ENCODE measurements around the gene KLHL26. TPM values are rescaled to one million over a fixed set of nuclear protein-coding genes. Genes with fewer than 3 reads are reported as not detected.
A peak's percentile ranks its signal among the peaks of the same experiment; 100 is the strongest.

Gene KLHL26
- total RNA-seq, 1 donor from 2014 or later, result 1.4 TPM

DNA sequence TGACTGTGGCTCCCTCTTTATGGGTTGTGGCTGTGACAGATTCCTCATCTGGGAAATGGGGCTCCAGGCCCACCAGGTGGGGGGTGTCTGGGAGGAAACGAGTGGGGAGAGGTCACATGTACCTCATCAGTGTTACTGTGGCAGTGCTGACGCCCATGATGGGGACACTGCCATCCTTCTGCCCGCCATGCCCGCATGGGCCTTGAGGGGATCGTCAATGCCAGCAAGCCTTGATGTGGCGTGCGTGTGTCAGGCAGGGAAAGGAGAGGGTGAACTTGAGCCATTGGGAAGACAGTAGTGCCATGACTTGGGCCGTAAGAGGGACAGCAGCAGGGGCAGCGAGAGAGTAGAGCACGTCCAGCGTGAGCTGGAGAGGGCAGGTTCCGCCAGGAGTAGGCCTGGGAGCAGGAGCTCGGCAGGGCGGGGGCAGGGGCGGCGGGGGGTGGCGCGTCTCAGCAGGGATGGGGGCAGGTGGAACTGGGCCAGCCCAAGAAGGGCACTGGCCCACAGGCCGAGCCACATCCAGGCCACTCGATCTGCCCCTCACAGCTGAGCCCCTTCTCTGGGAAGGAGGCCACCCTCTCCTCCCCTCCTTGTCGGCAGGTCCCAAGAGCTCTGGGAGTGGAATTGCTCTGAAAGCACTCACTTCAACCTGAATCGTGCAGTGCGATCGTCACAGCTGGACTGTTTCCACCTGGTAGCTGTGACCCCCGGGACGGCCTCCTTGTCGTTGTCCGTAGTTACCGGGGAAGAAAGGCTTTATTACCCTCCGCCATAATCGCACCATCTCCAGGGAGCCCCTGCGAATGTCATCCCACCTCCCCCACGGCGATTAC is 9.9 kb downstream of the KLHL26 start:
- no peak for DNase-seq (ENCODE audit: low read depth in 2 of 2)

DNA sequence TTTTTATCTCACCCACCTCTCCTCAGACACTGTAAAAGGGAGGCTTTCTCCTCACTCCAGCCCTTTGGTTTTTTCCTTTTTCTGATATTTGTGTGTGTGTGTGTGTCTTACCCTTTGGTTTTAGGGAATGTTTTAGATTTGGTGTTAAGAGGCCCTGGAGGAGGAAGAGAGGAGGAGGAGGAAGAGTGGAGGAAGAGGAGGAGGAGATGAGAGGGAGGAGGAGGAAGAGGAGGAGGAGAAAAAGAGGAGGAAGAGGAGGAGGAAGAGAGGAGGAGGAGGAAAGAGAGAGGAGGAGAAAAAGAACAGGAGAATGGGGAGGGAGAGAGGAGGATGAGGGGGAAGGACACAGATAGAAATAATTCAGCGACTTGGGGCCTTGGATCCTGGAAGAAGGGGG is 10.5 kb downstream of the KLHL26 start:
- DNase-seq (ENCODE audit: low read depth in 2 of 2), result no peak

DNA sequence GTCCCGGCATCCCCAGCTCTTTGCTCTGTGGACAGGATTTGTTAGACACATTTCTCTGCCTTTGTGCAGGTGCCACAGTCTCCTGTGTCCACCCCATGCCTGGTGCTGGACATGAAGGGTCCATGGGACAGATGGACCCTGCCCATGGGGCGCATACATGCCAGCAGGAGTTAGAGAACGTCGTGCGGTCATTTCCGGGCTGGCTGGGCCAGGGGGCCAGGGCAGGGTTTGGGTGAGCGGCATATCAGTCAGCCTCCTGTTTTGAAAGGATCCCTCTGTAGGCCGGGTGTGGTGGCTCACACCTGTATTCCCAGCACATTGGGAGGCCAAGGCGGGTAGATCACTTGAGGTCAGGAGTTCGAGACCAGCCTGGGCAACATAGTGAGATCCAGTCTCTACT is 11.0 kb downstream of the KLHL26 start:
- DNase-seq (ENCODE audit: low read depth in 2 of 2), result no peak

DNA sequence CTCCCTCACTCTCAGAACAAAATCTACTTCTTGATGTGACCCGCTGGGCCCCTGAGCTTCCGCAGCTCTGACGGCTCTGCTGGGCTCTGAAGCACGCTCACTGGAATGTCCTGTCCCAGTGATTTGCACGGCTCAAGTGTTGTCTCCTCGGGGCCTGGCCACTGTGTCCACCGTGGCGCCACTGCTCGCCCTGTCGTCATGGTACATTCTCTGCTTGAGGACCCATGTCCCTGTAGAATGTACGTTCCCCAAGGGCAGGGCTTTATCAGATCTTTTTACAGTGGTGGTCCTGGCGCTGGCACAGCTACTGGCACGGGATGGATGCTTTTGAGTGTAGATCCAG is 12.1 kb downstream of the KLHL26 start:
- DNase-seq (ENCODE audit: low read depth in 2 of 2), result no peak

DNA sequence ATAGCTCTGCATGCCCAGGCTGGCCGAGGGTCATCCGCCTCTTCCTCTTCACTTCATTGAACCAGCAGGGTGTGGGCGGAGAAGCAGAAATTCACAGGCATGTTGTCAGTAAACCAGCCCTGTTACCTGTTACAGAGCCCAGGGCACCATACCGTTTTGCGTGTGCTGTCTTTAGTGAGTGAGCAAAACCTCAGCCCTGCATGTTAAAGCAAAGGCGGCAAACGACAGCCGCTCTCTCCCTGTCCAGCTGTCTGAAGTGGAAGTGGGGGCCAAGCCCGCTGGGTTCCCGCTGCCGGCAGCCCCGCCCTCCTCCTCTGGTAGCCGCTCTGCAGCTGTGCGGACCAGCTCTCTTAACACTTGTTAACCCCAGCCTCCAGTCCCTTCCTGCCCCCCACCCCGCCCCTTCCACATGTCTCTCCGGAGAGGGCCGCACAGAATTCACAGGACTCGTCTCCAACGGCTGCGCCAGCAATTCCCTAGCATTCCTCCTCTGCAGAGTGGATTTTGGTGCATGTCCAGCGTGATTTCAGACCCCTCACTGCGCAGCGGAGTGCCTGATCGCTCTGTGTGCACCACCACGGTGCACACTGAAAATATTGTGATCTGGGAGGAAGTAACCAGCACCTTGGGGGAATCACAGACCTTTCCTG is 12.7 kb downstream of the KLHL26 start:
- peak in 1 of 2 donors; percentile 55 for DNase-seq (ENCODE audit: low read depth in 2 of 2)

DNA sequence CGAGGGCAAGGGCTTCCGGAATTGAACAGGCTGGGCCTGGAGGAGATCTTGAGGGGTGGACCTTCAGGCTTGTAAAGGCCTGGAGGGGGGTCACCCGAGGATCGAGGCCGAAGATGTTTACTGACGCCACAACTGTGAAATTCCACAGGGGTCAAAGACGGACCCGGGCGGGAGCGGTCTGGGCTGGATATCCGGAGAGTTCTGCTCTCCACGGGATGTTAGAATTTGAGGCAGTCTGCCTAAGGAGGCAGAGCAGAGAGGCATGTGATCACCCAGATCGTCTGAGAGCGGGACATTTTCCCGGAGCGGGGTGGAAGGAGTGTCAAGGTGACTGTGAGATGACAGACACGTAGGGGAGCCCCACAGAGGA is 13.2 kb downstream of the KLHL26 start:
- DNase-seq (ENCODE audit: low read depth in 2 of 2), result peak in 1 of 2 donors; percentile 54

DNA sequence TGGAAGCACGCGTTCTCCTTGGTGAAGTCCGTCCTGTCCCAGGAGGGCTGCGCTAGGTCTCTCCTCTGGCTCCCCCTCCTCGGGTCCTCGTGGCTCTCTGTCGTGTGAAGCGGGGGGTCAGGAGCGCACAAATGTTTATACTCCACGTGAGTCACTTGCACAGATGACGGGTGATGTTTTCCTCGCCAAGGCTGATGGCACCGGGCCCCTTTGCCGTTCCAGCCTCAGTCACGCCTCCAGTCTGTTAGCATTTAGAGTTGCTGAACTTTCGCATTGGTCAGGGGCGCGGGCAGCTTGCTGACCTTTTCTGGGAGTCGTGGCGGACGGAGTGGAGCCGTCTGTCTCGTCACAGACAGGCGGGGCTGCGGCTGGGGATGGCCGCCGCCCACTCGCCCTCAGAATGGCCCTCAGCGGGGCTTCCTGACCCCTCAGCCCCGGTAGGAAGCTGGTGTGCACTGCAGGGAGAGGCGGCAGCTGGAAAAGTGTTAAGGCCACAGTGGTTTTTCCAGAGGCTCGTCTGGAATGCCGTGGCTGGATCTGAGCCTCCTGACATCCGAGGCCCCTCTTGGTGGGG is 13.7 kb downstream of the KLHL26 start:
- peak; percentile 60 to 84 for DNase-seq (ENCODE audit: low read depth in 2 of 2)

DNA sequence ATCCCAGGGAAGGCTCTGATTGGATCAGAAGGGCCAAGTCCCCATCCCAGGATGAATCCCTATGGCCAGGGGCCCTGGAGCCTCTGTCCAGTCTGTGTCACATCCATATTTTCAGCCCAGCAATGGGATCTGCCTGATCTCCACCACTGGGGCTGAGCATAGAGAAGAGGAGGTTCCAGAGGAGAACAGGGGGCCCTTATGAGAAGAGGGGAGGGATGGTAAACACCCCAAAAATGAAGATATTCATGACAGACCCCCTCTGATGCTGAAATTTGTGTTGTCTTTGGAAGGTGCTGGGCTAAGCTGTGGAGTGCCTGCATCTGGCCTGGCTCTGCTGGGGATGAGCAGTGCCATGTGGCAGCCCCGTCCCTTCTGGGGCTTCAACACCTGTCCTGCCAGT is 14.5 kb downstream of the KLHL26 start:
- DNase-seq (ENCODE audit: low read depth in 2 of 2), result no peak

DNA sequence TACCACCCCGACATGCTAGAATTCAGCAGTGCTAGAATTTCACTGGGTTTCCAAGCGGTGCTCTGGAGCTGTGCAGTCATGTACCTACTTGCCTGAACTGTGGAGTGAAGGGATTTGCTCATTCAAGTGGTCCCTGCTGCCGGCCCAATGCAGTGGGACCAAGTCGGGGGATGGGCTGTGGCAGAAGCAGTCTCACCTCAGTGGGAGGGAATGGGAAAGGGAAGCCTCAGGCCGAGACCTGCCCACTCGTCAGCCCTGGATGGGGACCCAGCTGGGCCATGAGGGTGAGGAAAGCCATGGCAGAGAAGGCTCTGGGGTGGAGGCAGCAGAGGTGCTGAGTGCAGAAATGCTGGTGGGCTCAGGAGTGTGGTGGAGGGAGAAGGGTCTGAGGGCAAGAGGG is 14.9 kb downstream of the KLHL26 start:
- DNase-seq (ENCODE audit: low read depth in 2 of 2), result no peak

DNA sequence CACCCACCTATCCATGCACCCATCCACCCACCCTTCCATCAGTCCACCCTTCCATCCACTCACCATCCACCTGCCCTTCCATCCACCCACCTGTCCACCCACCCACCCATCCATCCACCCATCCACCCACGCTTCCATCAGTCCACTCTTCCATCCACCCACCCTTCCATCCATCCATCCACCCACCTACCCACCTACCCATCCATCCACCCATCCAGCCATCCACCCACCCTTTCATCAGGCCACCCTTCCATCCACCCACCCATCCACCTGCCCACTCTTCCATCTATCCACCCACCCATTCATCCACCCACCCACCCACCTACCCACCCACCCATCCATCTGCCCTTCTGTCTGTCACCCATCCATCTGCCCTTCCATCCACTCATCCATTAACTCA is 17.0 kb downstream of the KLHL26 start:
- no peak for DNase-seq (ENCODE audit: low read depth in 2 of 2)

DNA sequence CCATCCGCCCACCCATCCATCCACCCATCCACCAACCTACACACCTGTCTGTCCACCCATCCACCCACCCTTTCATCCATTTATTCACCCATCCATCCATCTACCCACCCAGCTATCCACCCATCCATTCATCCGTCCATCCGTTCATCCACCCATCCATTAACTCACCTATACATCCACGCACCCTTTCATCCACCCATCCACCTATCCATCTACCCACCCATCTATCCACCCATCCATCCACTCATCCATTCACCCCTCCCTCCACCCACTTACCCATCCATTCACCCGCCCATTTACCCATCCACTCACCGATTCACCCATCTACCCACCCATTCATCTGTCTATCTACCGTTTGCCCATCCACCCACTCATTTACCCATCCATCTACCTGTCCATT is 17.6 kb downstream of the KLHL26 start:
- no peak for DNase-seq (ENCODE audit: low read depth in 2 of 2)

DNA sequence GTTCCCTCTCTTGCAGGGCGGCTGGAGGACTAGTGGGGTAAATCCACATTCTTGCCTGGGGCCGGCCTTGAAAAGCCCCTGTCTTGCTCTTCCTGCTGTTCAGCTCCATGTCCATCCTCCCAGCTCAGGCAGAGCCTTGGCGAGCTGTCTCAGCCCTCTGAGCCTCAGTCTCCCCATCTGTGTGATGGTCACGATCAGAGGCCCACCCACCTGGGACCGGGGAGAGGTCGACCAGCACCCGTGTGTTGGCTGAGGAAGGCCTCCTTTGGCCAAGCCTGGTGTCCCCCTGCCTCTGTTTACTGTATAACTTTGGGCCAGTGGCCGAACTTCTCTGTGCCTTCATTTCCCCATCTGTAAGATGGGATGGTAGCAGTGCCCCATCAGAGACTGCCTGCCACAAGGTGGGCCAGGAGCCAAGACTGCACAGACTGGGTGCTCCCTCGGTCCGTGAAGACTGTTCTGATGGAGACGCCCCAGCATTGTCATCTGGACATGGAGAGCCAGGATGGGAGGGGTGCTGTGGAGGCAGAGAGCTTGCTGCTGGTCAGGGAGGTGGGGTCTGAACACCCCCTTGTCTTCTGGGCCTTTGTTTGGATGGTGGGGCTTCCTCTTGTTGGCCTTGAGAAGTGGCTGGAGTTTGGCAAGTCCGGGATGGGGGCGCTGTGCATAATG is 18.5 kb downstream of the KLHL26 start:
- DNase-seq (ENCODE audit: low read depth in 2 of 2), result no peak

DNA sequence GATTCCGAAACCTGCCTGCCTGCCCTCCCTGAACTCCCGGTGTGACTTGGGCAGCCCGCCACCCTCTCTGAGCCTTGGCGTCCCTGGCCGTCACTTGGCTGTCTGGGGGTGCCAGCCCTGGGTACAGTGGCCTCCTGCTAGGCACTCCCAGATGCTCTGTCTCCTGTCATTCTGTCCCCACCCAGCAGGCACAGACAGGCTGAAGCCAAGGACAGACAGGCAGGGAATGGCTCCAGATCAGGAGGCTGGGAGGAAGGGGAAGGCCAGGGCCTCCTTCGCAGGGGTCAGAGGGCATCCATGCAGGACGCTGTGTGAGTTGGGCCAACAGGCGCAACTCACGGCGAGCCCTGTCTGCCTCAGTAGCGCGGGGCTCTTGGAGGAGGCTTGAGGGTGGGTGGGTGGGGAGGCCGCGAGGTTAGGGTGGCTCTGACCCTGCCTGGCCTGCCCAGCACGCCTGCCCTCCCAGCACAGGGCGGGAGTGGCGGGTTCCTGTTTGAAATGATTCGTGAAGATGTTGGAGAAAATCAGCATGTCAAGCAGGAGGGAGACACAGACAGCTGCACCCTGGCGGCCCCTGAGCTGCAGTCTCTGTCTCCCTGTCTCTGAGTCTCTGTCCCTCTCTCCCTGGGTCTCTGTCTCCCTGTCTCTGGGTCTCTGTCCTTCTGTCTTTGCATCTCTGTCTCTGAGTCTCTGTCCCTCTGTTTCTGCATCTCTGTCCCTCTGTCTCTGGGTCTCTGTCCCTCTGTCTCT is 19.7 kb downstream of the KLHL26 start:
- no peak for DNase-seq (ENCODE audit: low read depth in 2 of 2)

DNA sequence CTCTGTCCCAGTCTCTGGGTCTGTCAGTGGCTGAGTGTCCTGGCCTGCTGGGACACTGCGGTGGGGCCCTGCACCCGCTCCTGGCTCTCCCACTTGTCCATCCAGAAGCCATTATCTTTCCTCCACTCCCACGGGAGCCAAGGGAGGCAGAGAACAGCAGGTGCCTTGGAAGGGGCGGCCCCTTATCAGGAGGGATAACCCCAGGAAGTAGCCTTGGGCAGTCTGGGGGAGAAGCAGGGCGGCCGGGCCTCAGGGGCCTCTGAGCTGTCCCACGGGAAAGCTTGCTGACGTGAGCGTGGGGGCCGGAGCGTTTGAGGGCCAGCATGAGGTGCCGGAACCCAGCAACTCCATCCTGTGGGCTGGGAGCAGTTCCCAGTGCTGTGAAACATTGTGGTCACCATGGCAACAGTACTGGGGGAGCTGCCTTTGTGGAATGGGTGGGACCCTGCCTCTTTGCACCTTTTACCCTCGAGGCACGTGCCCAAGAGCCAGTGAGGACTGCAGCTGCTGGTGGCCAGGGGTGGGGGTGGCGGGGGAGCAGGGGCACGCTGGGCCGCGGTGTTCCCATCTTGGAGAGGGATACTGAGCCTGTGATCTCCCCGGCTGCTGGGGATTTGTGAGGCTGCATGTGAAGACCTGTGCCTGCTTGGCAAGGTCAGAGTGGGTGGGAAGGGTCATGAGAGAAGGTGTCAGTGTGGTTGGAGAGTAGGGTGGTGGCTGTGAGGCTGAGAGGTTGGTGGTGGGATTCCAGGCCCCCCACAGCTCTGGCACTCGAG is 20.9 kb downstream of the KLHL26 start:
- peak; percentile 17 to 35 for DNase-seq (ENCODE audit: low read depth in 2 of 2)

DNA sequence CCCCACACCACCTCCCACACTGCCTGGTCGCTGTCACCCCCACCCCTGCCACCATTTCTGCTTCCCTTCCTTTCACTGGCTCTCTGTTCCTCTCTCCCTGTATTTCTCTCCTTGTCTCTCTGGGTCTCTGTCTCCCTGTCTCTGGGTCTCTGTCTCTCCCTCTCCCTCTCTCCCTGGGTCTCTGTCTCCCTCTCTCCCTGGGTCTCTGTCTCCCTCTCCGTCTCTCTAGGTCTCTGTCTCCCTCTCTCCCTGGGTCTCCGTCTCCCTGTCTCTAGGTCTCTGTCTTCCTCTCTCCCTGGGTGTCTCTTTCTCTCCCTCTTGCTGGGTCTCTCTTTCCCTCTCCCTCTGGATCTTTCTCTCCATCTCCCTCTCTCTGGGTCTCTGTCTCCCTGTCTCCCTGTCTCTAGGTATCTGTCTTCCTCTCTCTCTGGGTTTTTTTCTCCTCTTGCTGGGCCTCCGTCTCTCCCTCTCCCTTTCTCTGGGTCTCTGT is 21.6 kb downstream of the KLHL26 start:
- no peak for DNase-seq (ENCODE audit: low read depth in 2 of 2)

DNA sequence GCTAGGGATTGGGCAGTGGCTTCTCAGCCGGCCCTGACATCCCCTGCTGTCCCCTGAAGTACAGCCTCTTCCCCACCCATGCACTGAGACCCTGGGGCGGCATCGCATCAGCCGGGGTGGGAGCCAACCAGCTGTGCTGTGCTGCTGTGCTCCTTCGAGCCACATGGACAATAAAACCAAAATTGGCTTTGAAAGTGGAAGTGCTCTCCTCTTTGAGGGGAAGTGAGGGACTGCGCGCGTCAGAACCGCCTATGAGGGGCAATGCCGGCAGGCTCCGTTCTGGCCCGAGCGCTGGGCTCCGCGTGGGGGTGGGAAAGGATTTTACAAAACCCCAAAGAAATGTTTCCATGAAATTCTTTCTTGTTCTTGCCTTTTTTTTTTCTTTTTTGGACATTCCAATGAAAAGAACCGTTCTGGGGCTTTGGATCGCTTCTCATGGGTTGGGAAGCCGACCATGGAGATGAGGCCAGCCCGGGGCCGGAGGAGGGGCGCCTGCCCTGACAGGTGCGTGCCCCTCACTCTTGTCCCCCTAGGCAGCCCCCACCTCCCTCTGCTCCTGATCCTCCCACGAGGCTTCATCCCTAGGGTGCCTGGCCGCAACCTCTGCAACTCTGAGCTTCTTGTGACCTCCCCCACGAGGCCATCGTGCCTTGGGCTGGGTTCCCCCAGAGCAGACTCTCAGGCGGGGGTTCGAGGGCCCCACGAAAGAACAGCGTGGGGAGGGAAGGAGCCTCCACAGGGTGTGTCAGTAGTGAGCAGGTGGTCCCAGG is 22.6 kb downstream of the KLHL26 start:
- no peak for DNase-seq (ENCODE audit: low read depth in 2 of 2)

DNA sequence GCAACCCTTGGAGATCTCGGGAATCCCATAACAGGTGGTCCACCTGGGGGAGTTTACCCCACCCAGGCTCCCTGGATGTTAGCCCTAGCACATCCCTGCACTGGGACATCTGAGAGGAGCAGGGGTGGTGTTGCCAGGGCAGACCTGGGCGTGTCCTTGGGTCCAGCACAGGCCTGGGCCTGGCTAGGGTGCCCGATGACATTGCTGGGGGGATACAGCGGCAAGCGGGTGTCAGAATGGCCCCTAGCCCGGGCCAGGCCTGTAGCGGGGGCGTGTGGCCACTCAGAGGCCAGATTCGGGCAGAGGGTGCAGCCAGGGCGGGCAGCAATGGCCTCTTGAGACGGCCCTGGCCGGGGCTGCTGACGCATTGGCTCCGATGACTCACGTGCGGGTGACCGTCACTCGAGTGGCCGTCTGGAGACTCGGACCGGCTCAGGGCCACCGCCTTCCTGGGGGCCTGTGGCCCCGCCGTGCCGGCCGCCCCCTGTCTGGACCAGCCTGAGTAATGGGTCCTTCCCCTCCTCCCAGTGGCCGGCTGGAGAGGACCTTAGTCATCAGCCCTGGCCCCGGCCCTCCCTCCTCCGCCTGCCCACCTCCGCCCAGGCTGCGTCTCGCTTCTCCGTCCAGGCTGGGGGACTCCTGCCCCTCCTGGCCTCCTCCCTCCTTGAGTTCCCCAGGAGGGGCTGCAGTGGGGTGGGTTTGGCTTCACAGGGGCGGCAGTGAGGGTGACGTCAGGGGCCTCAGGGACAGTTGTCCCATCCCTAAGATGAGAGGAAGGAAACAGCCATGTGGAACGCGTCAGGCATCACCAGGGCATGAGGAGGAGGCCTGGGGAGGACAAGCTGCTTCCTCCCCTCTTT is 23.5 kb downstream of the KLHL26 start:
- peak in 1 of 2 donors; percentile 64 for DNase-seq (ENCODE audit: low read depth in 2 of 2)

DNA sequence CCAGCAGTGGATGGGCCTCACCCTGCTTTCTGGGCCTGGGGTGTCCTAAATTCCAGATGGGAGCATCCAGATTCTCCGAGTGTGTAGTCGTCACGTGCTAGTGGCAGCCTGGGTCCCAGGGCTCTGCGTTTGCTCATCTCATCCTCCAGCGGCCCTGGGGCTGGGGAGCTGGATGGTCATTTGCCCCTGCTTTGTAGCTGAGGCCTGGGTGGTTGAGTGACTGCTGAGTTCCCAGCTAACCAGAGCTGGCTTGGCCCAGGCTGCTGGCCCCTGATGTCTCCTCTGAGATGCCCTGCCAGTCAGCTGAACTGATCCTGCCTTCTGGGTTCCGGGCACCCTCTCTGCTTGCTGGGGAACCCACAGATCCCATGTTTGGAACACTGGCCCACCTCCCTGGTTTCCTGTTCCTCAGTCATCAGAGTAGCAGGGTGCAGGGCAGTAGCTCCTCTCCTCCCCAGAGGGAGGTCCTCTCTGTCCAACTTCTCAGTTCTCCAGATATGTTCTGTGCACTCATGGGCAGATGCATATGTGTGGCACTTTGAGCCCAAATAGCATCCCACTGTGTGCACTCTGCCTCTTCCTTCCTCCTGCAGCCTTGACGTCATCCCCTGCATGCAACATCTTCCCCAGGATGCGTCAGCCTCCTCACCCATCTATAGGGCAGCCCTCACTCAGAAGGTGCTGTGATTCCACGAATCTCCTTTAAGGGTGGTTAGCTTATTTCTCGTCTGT is 24.3 kb downstream of the KLHL26 start:
- no peak for DNase-seq (ENCODE audit: low read depth in 2 of 2)

All from dermis microvascular lymphatic vessel endothelial cell (primary cell).